T-helper 2 cell treated with Interferon-gamma antibody and Interleukin-4, amounts not matched to agents 100 ng/mL and 5 ng/mL, for 36 hours (primary cell): ENCODE measurements around the gene TRPT1. TPM values are rescaled to one million over a fixed set of nuclear protein-coding genes. Genes with fewer than 3 reads are reported as not detected.

Source experiments
- intact Hi-C: fragments of 100-400 bp; cut with micrococcal nuclease; formaldehyde crosslinking; loops from one replicate; pipeline ENCODE4 v1.15.1; 2023
- total RNA-seq: library from RNA; stranded (reverse); gene quantifications from 2 replicates; pipeline ENCODE4 v1.2.3, GENCODE V29; 2022

The TRPT1 gene
- total RNA-seq, 1 donor from 2014 or later = 29.5 TPM

- intact Hi-C loops = no loop called here
These were observed 33.6 kb upstream of the TRPT1 start for GRCh38 chr11:64259533-64260067.

GRCh38 chr11:64258946-64259532, 33.1 kb upstream of the TRPT1 start:
- intact Hi-C loops = no loop called here

GRCh38 chr11:64258356-64258755, 32.4 kb upstream of the TRPT1 start:
- intact Hi-C loops = no loop called here

- intact Hi-C loops = no loop called here
These were observed 30.3 kb upstream of the TRPT1 start for GRCh38 chr11:64256300-64256699.

- intact Hi-C loops = no loop called here
These were observed 29.4 kb upstream of the TRPT1 start for GRCh38 chr11:64255135-64256128.

GRCh38 chr11:64254326-64254725, 28.3 kb upstream of the TRPT1 start:
- intact Hi-C loops = no loop called here

GRCh38 chr11:64253481-64253880, 27.5 kb upstream of the TRPT1 start:
- intact Hi-C loops = no loop called here

- intact Hi-C loops = no loop called here
These were observed 27.1 kb upstream of the TRPT1 start for GRCh38 chr11:64253043-64253442.

GRCh38 chr11:64252003-64252872, 26.3 kb upstream of the TRPT1 start:
- intact Hi-C loops = no loop called here

GRCh38 chr11:64251753-64252002, 25.7 kb upstream of the TRPT1 start:
- intact Hi-C loops = loop anchor here (1.0 kb wide), 2 partner anchors 18 to 44 kb away; no protein-coding TSS in a partner anchor

- intact Hi-C loops = loop anchor here (1.0 kb wide), 2 partner anchors 18 to 44 kb away; no protein-coding TSS in a partner anchor
These were observed 25.2 kb upstream of the TRPT1 start, which contains the start of gene PLCB3 for GRCh38 chr11:64251016-64251752. Gene PLCB3 (plus strand): TSS chr11:64251530. CDS start chr11:64251650, 120 bp downstream.

- intact Hi-C loops = loop anchor here (1.0 kb wide), 2 partner anchors 19 to 43 kb away; no protein-coding TSS in a partner anchor
These were observed 24.5 kb upstream of the TRPT1 start for GRCh38 chr11:64250415-64251015.

GRCh38 chr11:64249563-64250414, 23.8 kb upstream of the TRPT1 start:
- intact Hi-C loops = loop anchor here (10.0 kb wide), 1 partner anchor 495 kb away; the partner anchor contains the start of gene RASGRP2

- intact Hi-C loops = loop anchor here (10.0 kb wide), 1 partner anchor 496 kb away; the partner anchor contains the start of gene RASGRP2
These were observed 23.1 kb upstream of the TRPT1 start for GRCh38 chr11:64249038-64249437.

- intact Hi-C loops = loop anchor here (10.0 kb wide), 1 partner anchor 496 kb away; the partner anchor contains the start of gene RASGRP2
These were observed 22.6 kb upstream of the TRPT1 start for GRCh38 chr11:64248578-64248977.

- intact Hi-C loops = loop anchor here (1.0 to 10.0 kb wide), 2 partner anchors 57 to 497 kb away; partner anchors contain the start of genes ESRRA and RASGRP2
These were observed 21.9 kb upstream of the TRPT1 start for GRCh38 chr11:64247729-64248531.

- intact Hi-C loops = loop anchor here (1.0 to 10.0 kb wide), 2 partner anchors 58 to 498 kb away; partner anchors contain the start of genes ESRRA and RASGRP2
These were observed 21.1 kb upstream of the TRPT1 start, which contains the start of gene PPP1R14B for GRCh38 chr11:64246871-64247728. Gene PPP1R14B (minus strand): TSS chr11:64246943. CDS start chr11:64246673, 270 bp downstream.
